CD14-positive monocyte (primary cell): Measurements from ENCODE around the gene PTPRN2. TPM values are rescaled to one million over a fixed set of nuclear protein-coding genes. Genes with fewer than 3 reads are reported as not detected.

Experiments
- DNase-seq, 3 donors: peaks; one replicate each; pipeline ENCODE4 v3.0.0-alpha.2; 2011 to 2022
- H2AFZ ChIP-seq: 2 replicates; pipeline ENCODE4 v1.6.0; 2012; ENCODE audit warnings: mild to moderate bottlenecking, low read depth, low read length, inconsistent platforms; ENCODE audit not compliant: insufficient read depth, poor library complexity, severe bottlenecking
- H3K27ac ChIP-seq, 2 donors: 1 replicate in 1 of 2; 2 replicates in 1 of 2; pipeline ENCODE4 v1.5.1; 2012 to 2013; ENCODE audit warnings: low read length in 2 of 2, control low read depth in 1 of 2, inconsistent platforms in 1 of 2, low read depth in 1 of 2, mild to moderate bottlenecking in 1 of 2
- H3K27me3 ChIP-seq, 2 donors: one replicate each; pipeline versions ENCODE4 v1.6.0 to v1.6.1; 2011 to 2013; ENCODE audit warnings: low read length in 2 of 2; ENCODE audit not compliant: control insufficient read depth in 2 of 2, insufficient read depth in 2 of 2
- H3K36me3 ChIP-seq, 2 donors: replicated peaks in 1 of 2; 1 replicate in 1 of 2; 2 replicates in 1 of 2; pipeline versions ENCODE4 v1.5.1 to v1.6.1; 2012 to 2013; ENCODE audit warnings: low read length in 2 of 2, control low read depth in 1 of 2, inconsistent platforms in 1 of 2, mild to moderate bottlenecking in 1 of 2; ENCODE audit not compliant: insufficient read depth in 2 of 2, control insufficient read depth in 1 of 2
- H3K4me1 ChIP-seq, 2 donors: 1 replicate in 1 of 2; 2 replicates in 1 of 2; pipeline versions ENCODE4 v1.5.1 to v1.6.1; 2012 to 2013; ENCODE audit warnings: low read length in 2 of 2, control low read depth in 1 of 2, inconsistent platforms in 1 of 2, mild to moderate bottlenecking in 1 of 2, moderate library complexity in 1 of 2; ENCODE audit not compliant: insufficient read depth in 2 of 2, control insufficient read depth in 1 of 2
- H3K4me2 ChIP-seq: replicated peaks from 2 replicates; pipeline ENCODE3; 2012; ENCODE audit warnings: low read length, moderate library complexity, mild to moderate bottlenecking; ENCODE audit not compliant: poor library complexity, severe bottlenecking; ENCODE audit errors: extremely low read depth
- H3K4me3 ChIP-seq, 3 experiments: fragments of 200-600 bp in 1 of 3; sonication (generic) in 1 of 3; replicated peaks in 1 of 3; 1 replicate in 2 of 3; 2 replicates in 1 of 3; pipeline ENCODE4 v1.5.1; 2011 to 2013; ENCODE audit warnings: low read length in 3 of 3, mild to moderate bottlenecking in 3 of 3, control low read depth in 2 of 3, low read depth in 2 of 3, inconsistent platforms in 1 of 3, moderate library complexity in 1 of 3
- H3K79me2 ChIP-seq: 2 replicates; pipeline ENCODE4 v1.6.0; 2012; ENCODE audit warnings: mild to moderate bottlenecking, control low read depth, inconsistent platforms, low read length, moderate library complexity; ENCODE audit not compliant: insufficient read depth
- H3K9ac ChIP-seq: 2 replicates; pipeline ENCODE4 v1.6.0; 2017; ENCODE audit warnings: low read length, mild to moderate bottlenecking; ENCODE audit not compliant: insufficient read depth, poor library complexity, severe bottlenecking
- H3K9me3 ChIP-seq, 2 donors: replicated peaks in 1 of 2; 1 replicate in 1 of 2; 2 replicates in 1 of 2; pipeline versions ENCODE4 v1.5.1 to v1.6.1; 2012 to 2013; ENCODE audit warnings: low read length in 2 of 2, control low read depth in 1 of 2; ENCODE audit not compliant: control insufficient read depth in 1 of 2, insufficient read depth in 1 of 2
- H4K20me1 ChIP-seq: 2 replicates; pipeline ENCODE4 v1.6.0; 2012; ENCODE audit warnings: mild to moderate bottlenecking, low read length, control low read depth, moderate library complexity; ENCODE audit not compliant: insufficient read depth
- H3K27ac Mint-ChIP-seq, 7 donors: one replicate each; pipeline ENCODE4 v1.8.0; 2020; ENCODE audit warnings: mild to moderate bottlenecking in 7 of 7, mixed read lengths in 7 of 7, moderate library complexity in 6 of 7, inconsistent platforms in 2 of 7
- H3K27me3 Mint-ChIP-seq, 3 donors: one replicate each; pipeline ENCODE4 v1.8.0; 2021 to 2022; ENCODE audit warnings: low read depth in 3 of 3, mild to moderate bottlenecking in 3 of 3, mixed read lengths in 3 of 3, moderate library complexity in 3 of 3, inconsistent platforms in 1 of 3
- H3K36me3 Mint-ChIP-seq, 2 donors: one replicate each; pipeline ENCODE4 v1.8.0; 2020; ENCODE audit warnings: mixed read lengths in 2 of 2, inconsistent platforms in 1 of 2, mild to moderate bottlenecking in 1 of 2
- H3K4me1 Mint-ChIP-seq: one replicate; pipeline ENCODE4 v1.8.0; 2020; ENCODE audit warnings: mild to moderate bottlenecking, mixed read lengths
- H3K4me3 Mint-ChIP-seq, 2 donors: one replicate each; pipeline ENCODE4 v1.8.0; 2020; ENCODE audit warnings: mild to moderate bottlenecking in 2 of 2, mixed read lengths in 2 of 2, moderate library complexity in 1 of 2
- H3K9me3 Mint-ChIP-seq, 7 donors: one replicate each; pipeline ENCODE4 v1.8.0; 2020 to 2022; ENCODE audit warnings: mixed read lengths in 7 of 7, mild to moderate bottlenecking in 6 of 7, moderate library complexity in 6 of 7, inconsistent platforms in 2 of 7
- WGBS: methylation state at CpG from one replicate; pipeline ENCODE4 v1.1.5; 2013; ENCODE audit warnings: missing lambda C conversion rate; ENCODE audit not compliant: insufficient coverage; 5-methylcytosine and 5-hydroxymethylcytosine counted together
- intact Hi-C, 2 donors: fragments of 100-400 bp; cut with micrococcal nuclease; formaldehyde crosslinking; loops; one replicate each; pipeline versions ENCODE4 v1.15.0 to v1.15.1; 2023
- polyA plus RNA-seq, 3 donors: library from polyadenylated mRNA; depleted of rRNA in 1 of 3; unstranded in 2 of 3; stranded (reverse) in 1 of 3; fragments of 300-500 nt in 2 of 3; fragments of >200 nt in 1 of 3; fragmentation: Illumina TruSeq in 2 of 3; gene quantifications; 1 replicate in 2 of 3; 2 replicates in 1 of 3; pipeline ENCODE4 v1.2.3, GENCODE V29; 2012 to 2021
- TF ChIP-seq, protein P1 (sequence below): fragments of 200-600 bp; IDR thresholded peaks from one replicate; pipeline ENCODE4 v1.8.0; 2022; ENCODE audit warnings: antibody characterized with exemption, mild to moderate bottlenecking

PTPRN2 gene
- polyA plus RNA-seq, 3 donors = 0.25 to 1.4 (median 0.97) TPM

DNA sequence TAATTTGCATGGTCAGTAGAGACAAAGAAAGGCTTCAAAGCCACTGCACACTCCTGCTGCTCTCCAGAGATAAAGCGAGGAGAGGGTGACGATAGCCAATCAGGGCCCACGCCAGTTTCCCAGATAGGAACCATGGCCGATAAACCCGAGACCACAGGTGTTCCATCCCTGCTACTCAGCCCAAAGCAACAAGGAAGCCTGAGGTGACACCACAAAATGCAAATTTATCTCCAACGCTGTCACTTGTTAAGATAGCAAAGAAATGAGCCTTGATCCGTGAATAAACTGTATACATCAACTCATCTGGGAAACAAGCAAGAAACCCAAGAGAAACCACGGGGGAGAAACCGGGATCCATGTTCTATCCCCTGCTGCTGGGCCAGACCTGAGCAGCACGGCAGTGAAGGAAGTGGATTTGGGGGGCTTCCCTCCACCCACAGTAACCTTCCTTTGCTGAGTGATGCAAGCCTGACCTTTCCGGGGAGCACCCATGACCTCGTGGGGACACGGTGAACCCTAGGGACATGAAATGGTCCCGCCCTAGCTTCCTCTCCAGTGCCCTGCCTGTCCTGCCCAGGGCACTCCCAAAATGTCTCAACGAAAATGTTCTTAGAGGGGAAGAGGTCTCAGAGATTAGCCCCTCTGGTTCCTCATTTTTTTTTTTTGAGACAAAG lies 164.6 kb downstream of the PTPRN2 start:
- no peaks in the 10 kb centered on the region for H4K20me1 ChIP-seq
- peaks cover 10 to 14% of the 10 kb centered on the region in 2 donors for H3K9me3 ChIP-seq
- peaks cover 10 to 13% of the 10 kb centered on the region in 2 donors for H3K4me1 ChIP-seq
- Mint-ChIP-seq H3K4me3 (peak overlapping the region in 1 of 2 donors; percentile 51), H3K4me1 (peaks cover 14% of the 10 kb centered on the region), H3K27ac (no peak overlapping the region), H3K9me3 (peaks cover 0 to 16% (median 6%) of the 10 kb centered on the region in 7 donors), H3K27me3 (peaks cover 0 to 1% (median 0%) of the 10 kb centered on the region in 3 donors), H3K36me3 (no peaks in the 10 kb centered on the region)
- peak overlapping the region; percentile 18 for H3K9ac ChIP-seq
- intact Hi-C loops = no loop called here
- TF ChIP-seq, protein P1, sequence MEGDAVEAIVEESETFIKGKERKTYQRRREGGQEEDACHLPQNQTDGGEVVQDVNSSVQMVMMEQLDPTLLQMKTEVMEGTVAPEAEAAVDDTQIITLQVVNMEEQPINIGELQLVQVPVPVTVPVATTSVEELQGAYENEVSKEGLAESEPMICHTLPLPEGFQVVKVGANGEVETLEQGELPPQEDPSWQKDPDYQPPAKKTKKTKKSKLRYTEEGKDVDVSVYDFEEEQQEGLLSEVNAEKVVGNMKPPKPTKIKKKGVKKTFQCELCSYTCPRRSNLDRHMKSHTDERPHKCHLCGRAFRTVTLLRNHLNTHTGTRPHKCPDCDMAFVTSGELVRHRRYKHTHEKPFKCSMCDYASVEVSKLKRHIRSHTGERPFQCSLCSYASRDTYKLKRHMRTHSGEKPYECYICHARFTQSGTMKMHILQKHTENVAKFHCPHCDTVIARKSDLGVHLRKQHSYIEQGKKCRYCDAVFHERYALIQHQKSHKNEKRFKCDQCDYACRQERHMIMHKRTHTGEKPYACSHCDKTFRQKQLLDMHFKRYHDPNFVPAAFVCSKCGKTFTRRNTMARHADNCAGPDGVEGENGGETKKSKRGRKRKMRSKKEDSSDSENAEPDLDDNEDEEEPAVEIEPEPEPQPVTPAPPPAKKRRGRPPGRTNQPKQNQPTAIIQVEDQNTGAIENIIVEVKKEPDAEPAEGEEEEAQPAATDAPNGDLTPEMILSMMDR = no peak
- no peak overlapping the region for H3K27ac ChIP-seq
- no peaks in the 10 kb centered on the region for H3K27me3 ChIP-seq
- 43% methylated on average over 13 of the region's 15 CpGs for WGBS
- H3K4me2 ChIP-seq = peak overlapping the region; percentile 9
- H3K79me2 ChIP-seq = no peaks in the 10 kb centered on the region
- H3K36me3 ChIP-seq = no peaks in the 10 kb centered on the region
- no peak overlapping the region for H2AFZ ChIP-seq
- H3K4me3 ChIP-seq = no peak overlapping the region
- peak in 2 of 3 donors; percentile 3 to 63 for DNase-seq

DNA sequence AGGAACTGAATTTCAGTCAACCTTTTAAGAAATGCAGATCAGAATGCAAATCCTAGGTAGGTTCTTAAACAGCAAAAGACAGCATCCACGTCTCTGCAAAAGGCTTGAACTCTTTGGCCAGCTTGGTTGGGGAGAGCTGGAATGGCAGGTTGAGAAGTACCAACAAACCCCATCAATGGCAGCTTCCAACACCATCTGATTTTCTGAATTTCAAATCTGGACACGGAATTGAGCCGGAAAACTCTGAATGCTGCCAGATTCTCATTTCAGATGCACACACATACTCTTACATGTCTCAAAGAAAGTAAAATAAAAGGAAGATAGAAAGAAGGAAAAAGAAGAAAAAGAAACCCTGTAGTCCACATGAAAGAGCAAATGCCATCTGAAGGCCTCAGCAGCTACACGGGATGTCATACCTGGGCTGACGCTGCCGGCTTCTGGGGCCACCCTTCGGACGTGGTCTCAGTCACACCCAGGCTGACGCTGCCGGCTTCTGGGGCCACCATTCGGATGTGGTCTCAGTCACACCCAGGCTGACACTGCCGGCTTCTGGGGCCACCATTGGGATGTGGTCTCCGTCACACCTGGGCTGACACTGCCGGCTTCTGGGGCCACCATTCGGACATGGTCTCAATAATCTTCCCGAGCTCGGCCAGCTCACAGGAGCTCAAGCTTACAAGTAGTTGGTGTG lies 165.3 kb downstream of the PTPRN2 start:
- Histone ChIP-seq H4K20me1 (no peaks in the 10 kb centered on the region), H3K9me3 (peaks cover 11 to 20% of the 10 kb centered on the region in 2 donors), H3K79me2 (no peaks in the 10 kb centered on the region), H3K4me2 (peak overlapping the region; percentile 9), H3K4me3 (no peak overlapping the region), H3K36me3 (no peaks in the 10 kb centered on the region), H3K27me3 (no peaks in the 10 kb centered on the region), H3K27ac (no peak overlapping the region), H3K9ac (no peak overlapping the region), H2AFZ (no peak overlapping the region), H3K4me1 (peaks cover 10 to 13% of the 10 kb centered on the region in 2 donors)
- 98% methylated on average over 14 of the region's 17 CpGs for WGBS
- TF ChIP-seq, protein P1 = no peak
- no peak for DNase-seq
- H3K27ac Mint-ChIP-seq = no peak overlapping the region
- H3K27me3 Mint-ChIP-seq = peaks cover 0 to 3% (median 0%) of the 10 kb centered on the region in 3 donors
- H3K36me3 Mint-ChIP-seq = no peaks in the 10 kb centered on the region
- no peak overlapping the region for H3K4me3 Mint-ChIP-seq
- H3K4me1 Mint-ChIP-seq = peaks cover 14% of the 10 kb centered on the region
- intact Hi-C loops = no loop called here
- H3K9me3 Mint-ChIP-seq = peaks cover 0 to 18% (median 8%) of the 10 kb centered on the region in 7 donors
